Thoracic aorta endothelial cell (primary cell): Measurements from ENCODE around the gene SERPINA9. TPM values are rescaled to one million over a fixed set of nuclear protein-coding genes. Genes with fewer than 3 reads are reported as not detected.

Source experiments
- total RNA-seq: library from RNA; depleted of rRNA; stranded (reverse); fragments of >200 nt; gene quantifications from 2 replicates; pipeline ENCODE4 v1.2.3, GENCODE V29; 2012

SERPINA9 gene
- total RNA-seq = not detected in 2 replicates

GRCh38 chr14:94476023-94476422 lies at the start of gene SERPINA9:
SERPINA9 (minus strand) TSS chr14:94476197; CDS start chr14:94469840, 6,357 bp downstream.

GRCh38 chr14:94509356-94509755 lies 33.4 kb upstream of the SERPINA9 start, which contains the start of gene SERPINA12:
SERPINA12 (minus strand) TSS chr14:94509469; CDS start chr14:94498397, 11,072 bp downstream.

Other genes starting within 250 kb of the SERPINA9 start
- not detected in 2 replicates for gene SERPINA10, start 182.9 kb downstream of the SERPINA9 start, total RNA-seq
- not detected in 2 replicates for gene SERPINA6, start 152.9 kb downstream of the SERPINA9 start, total RNA-seq
- gene SERPINA2, start 109.5 kb downstream of the SERPINA9 start, total RNA-seq = not detected in 2 replicates
- 0.13 TPM in 1 of 2 replicates, not detected in the other for gene SERPINA1, start 87.6 kb downstream of the SERPINA9 start, total RNA-seq
- not detected in 2 replicates for gene SERPINA11, start 23.4 kb downstream of the SERPINA9 start, total RNA-seq
- not detected in 2 replicates for gene SERPINA12, start 33.3 kb upstream of the SERPINA9 start, total RNA-seq
- not detected in 2 replicates for gene SERPINA4, start 85.2 kb upstream of the SERPINA9 start, total RNA-seq
- gene SERPINA5, start 105.2 kb upstream of the SERPINA9 start, total RNA-seq = 0.53 TPM in 1 of 2 replicates, not detected in the other
- gene SERPINA3, start 136.2 kb upstream of the SERPINA9 start, total RNA-seq = 0.40 TPM in 1 of 2 replicates, not detected in the other